SK-N-SH treated with all-trans-retinoic acid at 6 μM for 48 hours (cell line): ENCODE results near the gene RLN2.
A peak's percentile ranks its signal among the peaks of the same experiment; 100 is the strongest.
"Not testable (repeated sequence)": the region's sequence is repeated elsewhere in the genome, so short reads cannot be mapped to it uniquely, and the experiment has no call there.

Experiments
- ATAC-seq: fragments of 200-7000 bp; cut with Tn5 transposase; 3 replicates; pipeline ENCODE4 v1.9.1; 2020; ENCODE audit warnings: mild to moderate bottlenecking, moderate library complexity
- BACH2 ChIP-seq: fragments of 250-450 bp; sonication (Bioruptor Pico); IDR thresholded peaks from 2 replicates; pipeline ENCODE4 v1.9.0; 2021; ENCODE audit warnings: mild to moderate bottlenecking, borderline replicate concordance
- CREB5 ChIP-seq: fragments of 250-450 bp; sonication (Bioruptor Pico); IDR thresholded peaks from 2 replicates; pipeline ENCODE4 v1.5.1; 2020; ENCODE audit warnings: low read depth, mild to moderate bottlenecking, moderate library complexity
- CSDC2 ChIP-seq: fragments of 250-450 bp; sonication (Bioruptor Pico); IDR thresholded peaks from 2 replicates; pipeline ENCODE4 v1.5.0; 2020; ENCODE audit warnings: mild to moderate bottlenecking, moderate library complexity
- ESRRG ChIP-seq: fragments of 250-450 bp; sonication (Bioruptor Pico); IDR thresholded peaks from 2 replicates; pipeline ENCODE4 v1.6.1; 2021; ENCODE audit warnings: mild to moderate bottlenecking
- GLIS3 ChIP-seq: fragments of 250-450 bp; sonication (Bioruptor Pico); IDR thresholded peaks from 2 replicates; pipeline ENCODE4 v1.5.0; 2020; ENCODE audit warnings: mild to moderate bottlenecking, moderate library complexity
- ISL1 ChIP-seq: fragments of 250-450 bp; sonication (Bioruptor Pico); IDR thresholded peaks from 2 replicates; pipeline ENCODE4 v2.1.2; 2022; ENCODE audit warnings: mild to moderate bottlenecking, moderate library complexity
- OSR1 ChIP-seq: fragments of 250-450 bp; sonication (Bioruptor Pico); IDR thresholded peaks from 2 replicates; pipeline ENCODE4 v1.8.0; 2022; ENCODE audit warnings: moderate library complexity, mild to moderate bottlenecking, inconsistent platforms
- TCF4 ChIP-seq: fragments of 250-450 bp; sonication (Bioruptor Pico); IDR thresholded peaks from 2 replicates; pipeline ENCODE4 v1.8.0; 2021; ENCODE audit warnings: mild to moderate bottlenecking, moderate library complexity, borderline replicate concordance
- TOX ChIP-seq: fragments of 250-450 bp; sonication (Bioruptor Pico); IDR thresholded peaks from 2 replicates; pipeline ENCODE4 v1.8.0; 2021; ENCODE audit warnings: mild to moderate bottlenecking, moderate library complexity, borderline replicate concordance
- TSHZ2 ChIP-seq: fragments of 250-450 bp; sonication (Bioruptor Pico); IDR thresholded peaks from 2 replicates; pipeline ENCODE4 v1.5.0; 2020; ENCODE audit warnings: mild to moderate bottlenecking, moderate library complexity
- ZC3H10 ChIP-seq: fragments of 250-450 bp; sonication (Bioruptor Pico); IDR thresholded peaks from 2 replicates; pipeline ENCODE4 v1.5.1; 2021; ENCODE audit warnings: mild to moderate bottlenecking, moderate library complexity
- ZFP3 ChIP-seq: fragments of 250-450 bp; sonication (Bioruptor Pico); IDR thresholded peaks from 2 replicates; pipeline ENCODE4 v1.5.0; 2020; ENCODE audit warnings: mild to moderate bottlenecking, moderate library complexity
- ZNF565 ChIP-seq: fragments of 450-650 bp; formaldehyde crosslinking; conservative IDR thresholded peaks from 2 replicates; pipeline ENCODE4 v1.5.0; 2020; ENCODE audit warnings: low read depth, mild to moderate bottlenecking, moderate library complexity
- ZNF70 ChIP-seq: fragments of 450-650 bp; formaldehyde crosslinking; IDR thresholded peaks from 2 replicates; pipeline ENCODE4 v1.5.0; 2020; ENCODE audit warnings: mild to moderate bottlenecking, moderate library complexity
- ZNF8 ChIP-seq: fragments of 450-650 bp; formaldehyde crosslinking; IDR thresholded peaks from 2 replicates; pipeline ENCODE4 v1.5.0; 2020; ENCODE audit warnings: mild to moderate bottlenecking, moderate library complexity
- TF ChIP-seq, protein P1 (sequence below): fragments of 250-450 bp; sonication (Bioruptor Pico); IDR thresholded peaks from 2 replicates; pipeline ENCODE4 v1.8.0; 2021; ENCODE audit warnings: low read depth, mild to moderate bottlenecking, moderate library complexity, borderline replicate concordance
- TF ChIP-seq, protein P2 (sequence below): fragments of 250-450 bp; sonication (Bioruptor Pico); IDR thresholded peaks from 2 replicates; pipeline ENCODE4 v1.8.0; 2020; ENCODE audit warnings: mild to moderate bottlenecking, moderate library complexity, borderline replicate concordance
- TF ChIP-seq, protein P3 (sequence below): fragments of 250-450 bp; sonication (Bioruptor Pico); IDR thresholded peaks from 2 replicates; pipeline ENCODE4 v1.5.1; 2021; ENCODE audit warnings: mild to moderate bottlenecking, moderate library complexity

Gene RLN2

GRCh38 chr9:5326893-5327548 is 22.5 kb upstream of the RLN2 start:
- TF ChIP-seq ZNF70 (CRISPR knock-in tag) (no peak), CREB5 (CRISPR knock-in tag) (no peak), BACH2 (CRISPR knock-in tag) (no peak), ZC3H10 (CRISPR knock-in tag) (no peak), OSR1 (CRISPR knock-in tag) (no peak), TOX (CRISPR knock-in tag) (no peak), ZNF565 (CRISPR knock-in tag) (no peak)
- TF ChIP-seq, protein P1, sequence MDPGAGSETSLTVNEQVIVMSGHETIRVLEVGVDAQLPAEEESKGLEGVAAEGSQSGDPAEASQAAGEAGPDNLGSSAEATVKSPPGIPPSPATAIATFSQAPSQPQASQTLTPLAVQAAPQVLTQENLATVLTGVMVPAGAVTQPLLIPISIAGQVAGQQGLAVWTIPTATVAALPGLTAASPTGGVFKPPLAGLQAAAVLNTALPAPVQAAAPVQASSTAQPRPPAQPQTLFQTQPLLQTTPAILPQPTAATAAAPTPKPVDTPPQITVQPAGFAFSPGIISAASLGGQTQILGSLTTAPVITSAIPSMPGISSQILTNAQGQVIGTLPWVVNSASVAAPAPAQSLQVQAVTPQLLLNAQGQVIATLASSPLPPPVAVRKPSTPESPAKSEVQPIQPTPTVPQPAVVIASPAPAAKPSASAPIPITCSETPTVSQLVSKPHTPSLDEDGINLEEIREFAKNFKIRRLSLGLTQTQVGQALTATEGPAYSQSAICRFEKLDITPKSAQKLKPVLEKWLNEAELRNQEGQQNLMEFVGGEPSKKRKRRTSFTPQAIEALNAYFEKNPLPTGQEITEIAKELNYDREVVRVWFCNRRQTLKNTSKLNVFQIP (CRISPR knock-in tag) = no peak
- no peak for ATAC-seq

GRCh38 chr9:5326187-5326586 is 21.7 kb upstream of the RLN2 start:
- ATAC-seq = no peak
- TF ChIP-seq ZC3H10 (CRISPR knock-in tag) (no peak), CREB5 (CRISPR knock-in tag) (no peak), CSDC2 (CRISPR knock-in tag) (no peak), ESRRG (no peak), TOX (CRISPR knock-in tag) (no peak), ZNF565 (CRISPR knock-in tag) (no peak)

DNA sequence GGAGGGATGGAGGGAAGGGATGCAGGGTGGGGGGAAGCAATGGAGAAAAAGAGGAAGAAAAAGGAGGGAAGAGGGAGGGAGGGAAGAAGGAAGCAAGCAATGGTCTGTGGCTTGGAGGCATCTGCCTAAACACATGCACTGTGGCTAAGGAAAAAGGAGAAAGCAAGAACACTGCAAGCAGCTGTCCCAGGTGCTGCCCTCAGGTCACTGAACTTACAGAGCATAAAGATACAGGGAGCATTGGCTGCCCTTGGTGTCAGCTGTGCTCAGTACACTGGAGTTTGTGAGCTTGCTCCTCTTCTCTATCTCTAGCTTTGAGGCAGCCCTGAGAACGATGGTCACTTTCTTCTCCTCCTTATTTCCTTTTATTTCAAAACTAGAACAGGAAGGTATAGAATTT is 17.1 kb upstream of the RLN2 start:
- peak; percentile 41; the same call in 1 of the 3 replicates for ATAC-seq

GRCh38 chr9:5321058-5321457 is 16.5 kb upstream of the RLN2 start:
- no peak for ATAC-seq
- TF ChIP-seq ZNF565 (CRISPR knock-in tag) = no peak
- no peak for TF ChIP-seq ISL1 (CRISPR knock-in tag)
- TF ChIP-seq, protein P1 (CRISPR knock-in tag) = no peak
- TF ChIP-seq CSDC2 (CRISPR knock-in tag) = no peak
- no peak for TF ChIP-seq OSR1 (CRISPR knock-in tag)
- TF ChIP-seq, protein P2, sequence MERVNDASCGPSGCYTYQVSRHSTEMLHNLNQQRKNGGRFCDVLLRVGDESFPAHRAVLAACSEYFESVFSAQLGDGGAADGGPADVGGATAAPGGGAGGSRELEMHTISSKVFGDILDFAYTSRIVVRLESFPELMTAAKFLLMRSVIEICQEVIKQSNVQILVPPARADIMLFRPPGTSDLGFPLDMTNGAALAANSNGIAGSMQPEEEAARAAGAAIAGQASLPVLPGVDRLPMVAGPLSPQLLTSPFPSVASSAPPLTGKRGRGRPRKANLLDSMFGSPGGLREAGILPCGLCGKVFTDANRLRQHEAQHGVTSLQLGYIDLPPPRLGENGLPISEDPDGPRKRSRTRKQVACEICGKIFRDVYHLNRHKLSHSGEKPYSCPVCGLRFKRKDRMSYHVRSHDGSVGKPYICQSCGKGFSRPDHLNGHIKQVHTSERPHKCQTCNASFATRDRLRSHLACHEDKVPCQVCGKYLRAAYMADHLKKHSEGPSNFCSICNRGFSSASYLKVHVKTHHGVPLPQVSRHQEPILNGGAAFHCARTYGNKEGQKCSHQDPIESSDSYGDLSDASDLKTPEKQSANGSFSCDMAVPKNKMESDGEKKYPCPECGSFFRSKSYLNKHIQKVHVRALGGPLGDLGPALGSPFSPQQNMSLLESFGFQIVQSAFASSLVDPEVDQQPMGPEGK (CRISPR knock-in tag) = no peak
- TF ChIP-seq, protein P3, sequence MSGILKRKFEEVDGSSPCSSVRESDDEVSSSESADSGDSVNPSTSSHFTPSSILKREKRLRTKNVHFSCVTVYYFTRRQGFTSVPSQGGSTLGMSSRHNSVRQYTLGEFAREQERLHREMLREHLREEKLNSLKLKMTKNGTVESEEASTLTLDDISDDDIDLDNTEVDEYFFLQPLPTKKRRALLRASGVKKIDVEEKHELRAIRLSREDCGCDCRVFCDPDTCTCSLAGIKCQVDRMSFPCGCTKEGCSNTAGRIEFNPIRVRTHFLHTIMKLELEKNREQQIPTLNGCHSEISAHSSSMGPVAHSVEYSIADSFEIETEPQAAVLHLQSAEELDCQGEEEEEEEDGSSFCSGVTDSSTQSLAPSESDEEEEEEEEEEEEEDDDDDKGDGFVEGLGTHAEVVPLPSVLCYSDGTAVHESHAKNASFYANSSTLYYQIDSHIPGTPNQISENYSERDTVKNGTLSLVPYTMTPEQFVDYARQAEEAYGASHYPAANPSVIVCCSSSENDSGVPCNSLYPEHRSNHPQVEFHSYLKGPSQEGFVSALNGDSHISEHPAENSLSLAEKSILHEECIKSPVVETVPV (CRISPR knock-in tag) = no peak
- no peak for TF ChIP-seq ZNF8 (CRISPR knock-in tag)
- TF ChIP-seq GLIS3 (CRISPR knock-in tag) = no peak
- no peak for TF ChIP-seq TOX (CRISPR knock-in tag)
- no peak for TF ChIP-seq TCF4 (CRISPR knock-in tag)
- no peak for TF ChIP-seq TSHZ2 (CRISPR knock-in tag)
- no peak for TF ChIP-seq ZFP3
- TF ChIP-seq BACH2 (CRISPR knock-in tag) = no peak

DNA sequence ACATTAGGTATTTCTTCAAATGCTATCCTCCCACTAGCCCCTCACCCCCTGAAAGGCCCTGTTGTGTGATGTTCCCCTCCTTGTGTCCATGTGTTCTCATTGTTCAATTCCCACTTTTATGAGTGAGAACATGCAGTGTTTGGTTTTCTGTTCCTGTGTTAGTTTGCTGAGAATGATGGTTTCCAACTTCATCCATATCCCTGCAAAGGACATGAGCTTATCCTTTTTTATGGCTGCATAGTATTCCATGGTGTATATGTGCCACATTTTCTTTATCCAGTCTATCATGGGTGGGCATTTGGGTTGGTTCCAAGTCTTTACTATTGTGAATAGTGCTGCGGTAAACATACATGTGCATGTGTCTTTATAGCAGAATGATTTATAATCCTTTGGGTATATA is 11.9 kb upstream of the RLN2 start:
- ATAC-seq = not testable (repeated sequence)
